Thoracic aorta (tissue), 2 donors: Measurements from ENCODE around the gene ATG7. TPM values are rescaled to one million over a fixed set of nuclear protein-coding genes. Genes with fewer than 3 reads are reported as not detected.

ENCODE experiments used
- ATAC-seq: fragments of 150-250 bp; one replicate; pipeline ENCODE4 v1.8.0; 2017; ENCODE audit warnings: low read depth; ENCODE audit not compliant: insufficient number of reproducible peaks, low FRiP score
- DNase-seq: peaks from one replicate; pipeline ENCODE4 v3.0.0-alpha.2; 2020; ENCODE audit warnings: low spot score
- H3K27ac ChIP-seq, 2 donors: fragments of 200-600 bp; sonication (generic); 1 replicate in 1 of 2; 2 replicates in 1 of 2; pipeline ENCODE4 v1.5.1; 2016; ENCODE audit warnings: mild to moderate bottlenecking in 2 of 2, moderate library complexity in 2 of 2
- H3K27me3 ChIP-seq: fragments of 200-600 bp; sonication (generic); replicated peaks from 2 replicates; pipeline ENCODE4 v1.6.0; 2016; ENCODE audit warnings: mild to moderate bottlenecking; ENCODE audit not compliant: insufficient read depth
- H3K36me3 ChIP-seq: fragments of 200-600 bp; sonication (generic); one replicate; pipeline ENCODE4 v1.5.1; 2016
- H3K4me1 ChIP-seq, 2 donors: fragments of 200-600 bp; sonication (generic); 1 replicate in 1 of 2; 2 replicates in 1 of 2; pipeline versions ENCODE4 v1.5.1 to v1.6.0; 2016; ENCODE audit warnings: low read depth in 2 of 2, mild to moderate bottlenecking in 1 of 2; ENCODE audit not compliant: control insufficient read depth in 1 of 2
- H3K4me3 ChIP-seq: fragments of 200-600 bp; sonication (generic); 2 replicates; pipeline ENCODE4 v1.5.1; 2016; ENCODE audit warnings: mild to moderate bottlenecking
- H3K9me3 ChIP-seq: fragments of 200-600 bp; sonication (generic); 2 replicates; pipeline ENCODE4 v1.5.1; 2016
- CTCF ChIP-seq: fragments of 200-600 bp; sonication (generic); IDR thresholded peaks from one replicate; pipeline ENCODE4 v1.5.1; 2019; ENCODE audit warnings: antibody characterized with exemption
- total RNA-seq, 2 donors: library from RNA; depleted of rRNA; stranded (reverse); fragments of >200 nt; gene quantifications; one replicate each; pipeline versions ENCODE4 v1.1.0 to v1.2.3, GENCODE V29; 2016

ATG7 gene
- total RNA-seq, 2 donors from 2014 or later = 56.6 to 88.3 TPM

- Histone ChIP-seq H3K4me3 (no peak overlapping the region), H3K9me3 (no peaks in the 10 kb centered on the region), H3K27ac (peak overlapping the region; percentile 82 to 94), H3K36me3 (no peaks in the 10 kb centered on the region), H3K4me1 (peaks cover 29 to 45% of the 10 kb centered on the region in 2 donors), H3K27me3 (no peaks in the 10 kb centered on the region)
- no peak for TF ChIP-seq CTCF
- ATAC-seq (no peak), DNase-seq (no peak)
These were observed 191.4 kb downstream of the ATG7 start for GRCh38 chr3:11463591-11463990.

- no peaks in the 10 kb centered on the region for H3K36me3 ChIP-seq
- no peaks in the 10 kb centered on the region for H3K27me3 ChIP-seq
- TF ChIP-seq CTCF = no peak
- peaks cover 29 to 45% of the 10 kb centered on the region in 2 donors for H3K4me1 ChIP-seq
- ATAC-seq = no peak
- H3K9me3 ChIP-seq = no peaks in the 10 kb centered on the region
- no peak overlapping the region for H3K4me3 ChIP-seq
- peak overlapping the region; percentile 82 to 94 for H3K27ac ChIP-seq
- DNase-seq = no peak
These were observed 192.2 kb downstream of the ATG7 start for GRCh38 chr3:11464356-11464755.

GRCh38 chr3:11465744-11466616 is 193.8 kb downstream of the ATG7 start:
- H3K27ac ChIP-seq = peak overlapping the region; percentile 83 to 94
- no peaks in the 10 kb centered on the region for H3K27me3 ChIP-seq
- no peaks in the 10 kb centered on the region for H3K9me3 ChIP-seq
- H3K4me1 ChIP-seq = peaks cover 29 to 45% of the 10 kb centered on the region in 2 donors
- DNase-seq = peak; percentile 44
- peak overlapping the region; percentile 52 for H3K4me3 ChIP-seq
- ATAC-seq = peak; percentile 92
- H3K36me3 ChIP-seq = no peaks in the 10 kb centered on the region
- no peak for TF ChIP-seq CTCF

- Histone ChIP-seq H3K27me3 (no peaks in the 10 kb centered on the region), H3K27ac (peak overlapping the region; percentile 83 to 94), H3K36me3 (no peaks in the 10 kb centered on the region), H3K4me3 (no peak overlapping the region), H3K4me1 (peaks cover 29 to 45% of the 10 kb centered on the region in 2 donors), H3K9me3 (no peaks in the 10 kb centered on the region)
- ATAC-seq = no peak
- no peak for DNase-seq
- TF ChIP-seq CTCF = no peak
These were observed 195.7 kb downstream of the ATG7 start for GRCh38 chr3:11467875-11468274.

- no peaks in the 10 kb centered on the region for H3K9me3 ChIP-seq
- peaks cover 16 to 27% of the 10 kb centered on the region in 2 donors for H3K4me1 ChIP-seq
- no peaks in the 10 kb centered on the region for H3K36me3 ChIP-seq
- no peak for DNase-seq
- no peak overlapping the region for H3K4me3 ChIP-seq
- H3K27me3 ChIP-seq = no peaks in the 10 kb centered on the region
- no peak for TF ChIP-seq CTCF
- no peak for ATAC-seq
- H3K27ac ChIP-seq = no peak overlapping the region
These were observed 198.0 kb downstream of the ATG7 start for GRCh38 chr3:11470031-11470853.
